Body of pancreas (tissue), 4 donors: ENCODE measurements around the gene PDZD8.

Experiments
- POLR2A ChIP-seq, 3 donors: fragments of 450-650 bp; IDR thresholded peaks; one replicate each; pipeline ENCODE4 v1.6.1; 2016; ENCODE audit warnings: antibody characterized with exemption in 3 of 3, mild to moderate bottlenecking in 2 of 3
- TF ChIP-seq, protein P1 (sequence below), 7 experiments: fragments of 450-650 bp in 4 of 7; fragments of 200-600 bp in 3 of 7; sonication (generic) in 3 of 7; IDR thresholded peaks; one replicate each; pipeline ENCODE4 v1.5.1; 2016 to 2019; ENCODE audit warnings: antibody characterized with exemption in 7 of 7

GRCh38 chr10:117298219-117298618 lies 77.0 kb downstream of the PDZD8 start:
- no peak for TF ChIP-seq POLR2A (IDR thresholded peaks at IDR 0.05)
- TF ChIP-seq, protein P1, sequence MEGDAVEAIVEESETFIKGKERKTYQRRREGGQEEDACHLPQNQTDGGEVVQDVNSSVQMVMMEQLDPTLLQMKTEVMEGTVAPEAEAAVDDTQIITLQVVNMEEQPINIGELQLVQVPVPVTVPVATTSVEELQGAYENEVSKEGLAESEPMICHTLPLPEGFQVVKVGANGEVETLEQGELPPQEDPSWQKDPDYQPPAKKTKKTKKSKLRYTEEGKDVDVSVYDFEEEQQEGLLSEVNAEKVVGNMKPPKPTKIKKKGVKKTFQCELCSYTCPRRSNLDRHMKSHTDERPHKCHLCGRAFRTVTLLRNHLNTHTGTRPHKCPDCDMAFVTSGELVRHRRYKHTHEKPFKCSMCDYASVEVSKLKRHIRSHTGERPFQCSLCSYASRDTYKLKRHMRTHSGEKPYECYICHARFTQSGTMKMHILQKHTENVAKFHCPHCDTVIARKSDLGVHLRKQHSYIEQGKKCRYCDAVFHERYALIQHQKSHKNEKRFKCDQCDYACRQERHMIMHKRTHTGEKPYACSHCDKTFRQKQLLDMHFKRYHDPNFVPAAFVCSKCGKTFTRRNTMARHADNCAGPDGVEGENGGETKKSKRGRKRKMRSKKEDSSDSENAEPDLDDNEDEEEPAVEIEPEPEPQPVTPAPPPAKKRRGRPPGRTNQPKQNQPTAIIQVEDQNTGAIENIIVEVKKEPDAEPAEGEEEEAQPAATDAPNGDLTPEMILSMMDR (IDR thresholded peaks at IDR 0.05), result no peak
